CD4-positive, CD25-positive, alpha-beta regulatory T cell (primary cell): ENCODE measurements around the gene WNT7A. TPM values are rescaled to one million over a fixed set of nuclear protein-coding genes. Genes with fewer than 3 reads are reported as not detected.

Experiments used
- ATAC-seq, 2 donors: fragments of 150-1000 bp; cut with Tn5 transposase; one replicate each; pipeline ENCODE4 v1.10.0; 2021; ENCODE audit warnings: low read depth in 2 of 2, moderate number of reproducible peaks in 2 of 2, moderate library complexity in 1 of 2
- DNase-seq, 3 donors: peaks; one replicate each; pipeline versions ENCODE4 v3.0.0 to v3.0.0-alpha.2; 2012 to 2022; ENCODE audit warnings: mixed read lengths in 1 of 3
- H3K27ac ChIP-seq: one replicate; pipeline ENCODE4 v1.7.0; 2013; ENCODE audit warnings: mild to moderate bottlenecking, low read length; ENCODE audit not compliant: insufficient read depth, poor library complexity, severe bottlenecking
- H3K27me3 ChIP-seq: one replicate; pipeline ENCODE4 v1.7.0; 2013; ENCODE audit warnings: low read length; ENCODE audit not compliant: control insufficient read depth, insufficient read depth
- H3K36me3 ChIP-seq: one replicate; pipeline ENCODE4 v1.7.0; 2013; ENCODE audit warnings: mild to moderate bottlenecking, low read length, moderate library complexity; ENCODE audit not compliant: control insufficient read depth, insufficient read depth
- H3K4me1 ChIP-seq: 2 replicates; pipeline ENCODE4 v1.7.0; 2013; ENCODE audit warnings: mild to moderate bottlenecking, low read length; ENCODE audit not compliant: insufficient read depth, control insufficient read depth, poor library complexity, severe bottlenecking
- H3K4me3 ChIP-seq: one replicate; pipeline ENCODE4 v1.7.0; 2013; ENCODE audit warnings: low read depth, mild to moderate bottlenecking, low read length, moderate library complexity
- H3K9me3 ChIP-seq, 2 experiments: 1 replicate in 1 of 2; 2 replicates in 1 of 2; pipeline ENCODE4 v1.7.0; 2013; ENCODE audit warnings: low read length in 2 of 2, mild to moderate bottlenecking in 1 of 2, moderate library complexity in 1 of 2; ENCODE audit not compliant: control insufficient read depth in 2 of 2
- H3K27ac Mint-ChIP-seq, 3 donors: one replicate each; pipeline ENCODE4 v1.8.0; 2020 to 2022; ENCODE audit warnings: mild to moderate bottlenecking in 3 of 3, mixed read lengths in 3 of 3, moderate library complexity in 2 of 3
- H3K27me3 Mint-ChIP-seq: one replicate; pipeline ENCODE4 v1.8.0; 2022; ENCODE audit warnings: mild to moderate bottlenecking, mixed read lengths
- H3K36me3 Mint-ChIP-seq: one replicate; pipeline ENCODE4 v1.8.0; 2020; ENCODE audit warnings: mixed read lengths
- H3K4me1 Mint-ChIP-seq, 4 donors: one replicate each; pipeline ENCODE4 v1.8.0; 2020 to 2022; ENCODE audit warnings: mixed read lengths in 4 of 4, mild to moderate bottlenecking in 1 of 4
- H3K4me3 Mint-ChIP-seq, 4 donors: one replicate each; pipeline ENCODE4 v1.8.0; 2020 to 2022; ENCODE audit warnings: mild to moderate bottlenecking in 4 of 4, mixed read lengths in 4 of 4, moderate library complexity in 3 of 4
- H3K9me3 Mint-ChIP-seq, 7 donors: one replicate each; pipeline ENCODE4 v1.8.0; 2020 to 2022; ENCODE audit warnings: mixed read lengths in 7 of 7, mild to moderate bottlenecking in 3 of 7, moderate library complexity in 2 of 7
- polyA plus RNA-seq, 4 donors: library from polyadenylated mRNA; unstranded; fragments of 300-500 nt; fragmentation: Illumina TruSeq; gene quantifications; one replicate each; pipeline ENCODE4 v1.2.3, GENCODE V29; 2021
- total RNA-seq: library from RNA; stranded (reverse); gene quantifications from one replicate; pipeline ENCODE4 v1.2.3, GENCODE V29; 2022

WNT7A gene
- total and polyA plus RNA-seq, 5 donors from 2014 or later, result 0.34 to 2.5 (median 1.1) TPM; not detected in 1

DNA sequence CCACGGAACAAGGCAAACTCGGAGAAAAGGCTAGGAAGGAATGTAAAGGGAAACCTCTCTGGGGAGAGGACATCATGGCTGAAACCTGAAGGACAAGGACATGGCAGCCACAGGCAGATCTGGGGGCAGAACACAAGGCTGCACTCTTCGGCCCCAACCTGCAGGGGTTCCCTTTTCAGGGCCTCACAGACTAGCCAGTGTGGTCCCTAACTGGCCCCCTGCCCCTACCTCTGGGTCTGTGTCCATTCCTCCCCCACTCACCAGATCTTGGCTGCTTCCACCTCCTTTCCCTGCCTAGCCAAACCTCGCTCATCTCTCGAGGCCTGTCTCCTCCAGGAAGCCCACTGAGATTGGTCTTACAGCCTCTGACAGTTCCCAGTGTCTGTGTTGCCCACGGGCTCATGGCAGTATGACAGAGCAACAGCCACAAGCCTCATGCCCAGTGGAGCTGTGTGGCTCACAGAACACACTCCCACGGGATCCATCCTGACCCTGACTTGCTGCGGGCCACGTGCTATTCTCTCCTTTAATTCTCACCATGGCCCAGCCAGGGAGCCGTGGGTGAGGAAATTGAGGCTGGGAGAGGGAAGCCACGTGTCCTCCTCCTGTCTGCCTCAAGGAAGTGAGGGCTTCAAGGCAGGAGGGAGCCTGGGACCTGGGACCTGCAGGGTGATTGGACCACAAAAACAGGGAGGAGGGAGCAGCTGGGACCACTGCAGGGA, 26.5 kb downstream of the WNT7A start:
- no peaks in the 10 kb centered on the region for H3K36me3 ChIP-seq
- no peaks in the 10 kb centered on the region for H3K9me3 ChIP-seq
- no peaks in the 10 kb centered on the region for H3K4me1 ChIP-seq
- Mint-ChIP-seq H3K27me3 (no peaks in the 10 kb centered on the region), H3K27ac (no peak overlapping the region), H3K36me3 (no peaks in the 10 kb centered on the region), H3K9me3 (no peaks in the 10 kb centered on the region), H3K4me3 (no peak overlapping the region), H3K4me1 (peaks cover 0 to 7% (median under 1%) of the 10 kb centered on the region in 4 donors)
- DNase-seq, result no peak
- H3K27me3 ChIP-seq, result no peaks in the 10 kb centered on the region
- no peak for ATAC-seq
- no peak overlapping the region for H3K27ac ChIP-seq
- H3K4me3 ChIP-seq, result no peak overlapping the region

DNA sequence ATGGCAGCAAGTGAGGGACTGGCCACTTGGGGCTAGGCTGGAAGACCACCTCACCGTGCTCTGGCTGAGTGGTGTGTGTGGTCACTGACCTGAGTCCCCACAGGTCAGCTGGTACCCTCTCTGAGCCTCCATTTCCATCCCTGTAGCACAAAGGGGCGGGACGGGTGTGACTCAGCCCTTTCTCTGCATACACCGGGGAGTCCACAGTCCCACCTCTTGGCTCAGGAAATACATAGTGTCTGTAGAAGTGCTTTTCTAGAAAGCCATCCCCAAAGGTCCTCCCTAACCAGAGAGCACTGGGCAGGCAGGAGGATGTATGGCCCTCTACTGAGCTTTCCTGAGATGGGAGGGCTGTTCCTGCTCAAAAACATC, 27.2 kb downstream of the WNT7A start:
- peak overlapping the region in 1 of 3 donors; percentile 43 for H3K27ac Mint-ChIP-seq
- no peaks in the 10 kb centered on the region for H3K4me1 ChIP-seq
- H3K27me3 Mint-ChIP-seq, result no peaks in the 10 kb centered on the region
- no peaks in the 10 kb centered on the region for H3K36me3 ChIP-seq
- peaks cover 0 to 7% (median under 1%) of the 10 kb centered on the region in 4 donors for H3K4me1 Mint-ChIP-seq
- H3K4me3 ChIP-seq, result no peak overlapping the region
- H3K4me3 Mint-ChIP-seq, result no peak overlapping the region
- H3K36me3 Mint-ChIP-seq, result no peaks in the 10 kb centered on the region
- no peak for ATAC-seq
- H3K9me3 Mint-ChIP-seq, result no peaks in the 10 kb centered on the region
- no peak overlapping the region for H3K27ac ChIP-seq
- H3K9me3 ChIP-seq, result no peaks in the 10 kb centered on the region
- H3K27me3 ChIP-seq, result no peaks in the 10 kb centered on the region
- DNase-seq, result no peak

DNA sequence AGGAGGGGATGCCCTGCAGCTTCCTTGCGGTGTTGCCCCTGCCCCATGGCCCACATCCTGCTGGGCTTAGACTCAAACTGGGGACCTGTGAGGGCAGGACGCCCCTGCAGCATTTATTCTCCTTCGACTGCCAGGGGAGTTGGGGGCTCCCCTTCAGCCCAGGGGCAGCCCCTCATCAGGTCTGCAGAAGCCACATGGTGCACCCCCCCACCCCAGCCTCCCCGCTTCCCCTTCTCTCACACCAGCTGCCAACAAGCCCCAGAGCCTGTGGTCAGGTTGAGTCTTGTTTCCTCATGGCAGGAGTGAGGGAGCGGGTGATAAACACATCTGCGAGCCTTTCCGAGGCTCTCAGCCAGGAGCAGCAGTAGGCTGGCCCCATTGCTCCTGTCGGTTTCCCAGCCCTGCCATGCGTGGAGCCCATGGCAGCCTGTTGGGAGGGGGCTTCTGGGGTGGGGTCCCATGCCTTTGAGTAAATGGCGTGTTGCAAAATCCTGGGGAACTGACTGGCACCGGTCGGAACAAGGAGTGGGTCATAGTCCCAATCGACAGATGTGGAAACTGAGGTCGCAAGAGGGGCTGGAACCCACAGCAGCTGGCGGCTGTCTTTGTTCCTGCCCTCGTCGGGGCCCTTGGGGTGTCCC, 27.8 kb downstream of the WNT7A start:
- DNase-seq (no peak), ATAC-seq (no peak)
- H3K4me1 Mint-ChIP-seq, result peaks cover 0 to 7% (median under 1%) of the 10 kb centered on the region in 4 donors
- H3K4me3 ChIP-seq, result no peak overlapping the region
- H3K36me3 ChIP-seq, result no peaks in the 10 kb centered on the region
- no peaks in the 10 kb centered on the region for H3K9me3 Mint-ChIP-seq
- H3K27ac ChIP-seq, result no peak overlapping the region
- no peaks in the 10 kb centered on the region for H3K4me1 ChIP-seq
- no peaks in the 10 kb centered on the region for H3K27me3 ChIP-seq
- H3K9me3 ChIP-seq, result no peaks in the 10 kb centered on the region
- H3K4me3 Mint-ChIP-seq, result no peak overlapping the region
- no peaks in the 10 kb centered on the region for H3K36me3 Mint-ChIP-seq
- peak overlapping the region in 1 of 3 donors; percentile 43 for H3K27ac Mint-ChIP-seq
- H3K27me3 Mint-ChIP-seq, result no peaks in the 10 kb centered on the region

DNA sequence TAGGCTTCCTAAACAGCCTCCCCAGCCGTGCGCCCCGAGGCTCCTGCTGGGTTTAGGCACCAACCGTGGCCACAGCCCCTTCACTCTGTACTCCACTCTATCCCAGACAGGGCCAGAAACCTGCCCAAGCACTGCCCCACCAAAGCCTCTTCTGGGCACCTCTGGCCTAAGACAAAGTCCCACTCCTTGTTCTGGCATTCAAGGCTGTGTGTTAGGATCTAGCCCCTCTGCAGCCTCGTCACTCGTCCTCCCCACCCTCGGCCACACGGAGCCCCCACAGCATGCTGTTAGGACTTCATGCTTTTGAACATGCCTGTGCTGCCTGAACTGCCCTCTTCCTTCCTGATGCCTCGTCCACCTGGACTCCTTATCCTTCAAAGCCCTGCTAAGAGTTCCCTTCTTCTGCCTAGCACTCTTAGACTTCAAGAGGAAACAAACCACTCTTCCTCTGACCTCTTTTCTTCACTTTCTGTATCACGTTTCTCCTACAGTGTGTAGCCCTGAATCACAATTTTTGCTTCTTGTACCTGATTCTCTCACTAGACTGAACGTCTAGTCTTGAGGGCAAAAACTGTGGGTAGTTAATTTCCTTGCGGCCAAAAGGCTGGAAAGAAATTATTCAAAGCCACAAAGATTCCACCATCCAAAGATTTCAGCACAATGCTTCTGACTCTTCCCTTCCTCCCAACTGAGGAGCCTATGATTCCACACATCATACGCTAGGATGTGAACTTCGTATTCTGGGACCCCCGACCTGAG, 28.6 kb downstream of the WNT7A start:
- Histone ChIP-seq H3K27ac (no peak overlapping the region), H3K4me1 (no peaks in the 10 kb centered on the region), H3K36me3 (no peaks in the 10 kb centered on the region), H3K27me3 (no peaks in the 10 kb centered on the region), H3K9me3 (no peaks in the 10 kb centered on the region), H3K4me3 (no peak overlapping the region)
- Mint-ChIP-seq H3K36me3 (no peaks in the 10 kb centered on the region), H3K4me1 (peaks cover 0 to 5% (median under 1%) of the 10 kb centered on the region in 4 donors), H3K27me3 (no peaks in the 10 kb centered on the region), H3K9me3 (no peaks in the 10 kb centered on the region), H3K4me3 (no peak overlapping the region), H3K27ac (peak overlapping the region in 1 of 3 donors; percentile 52)
- no peak for ATAC-seq
- DNase-seq, result no peak

DNA sequence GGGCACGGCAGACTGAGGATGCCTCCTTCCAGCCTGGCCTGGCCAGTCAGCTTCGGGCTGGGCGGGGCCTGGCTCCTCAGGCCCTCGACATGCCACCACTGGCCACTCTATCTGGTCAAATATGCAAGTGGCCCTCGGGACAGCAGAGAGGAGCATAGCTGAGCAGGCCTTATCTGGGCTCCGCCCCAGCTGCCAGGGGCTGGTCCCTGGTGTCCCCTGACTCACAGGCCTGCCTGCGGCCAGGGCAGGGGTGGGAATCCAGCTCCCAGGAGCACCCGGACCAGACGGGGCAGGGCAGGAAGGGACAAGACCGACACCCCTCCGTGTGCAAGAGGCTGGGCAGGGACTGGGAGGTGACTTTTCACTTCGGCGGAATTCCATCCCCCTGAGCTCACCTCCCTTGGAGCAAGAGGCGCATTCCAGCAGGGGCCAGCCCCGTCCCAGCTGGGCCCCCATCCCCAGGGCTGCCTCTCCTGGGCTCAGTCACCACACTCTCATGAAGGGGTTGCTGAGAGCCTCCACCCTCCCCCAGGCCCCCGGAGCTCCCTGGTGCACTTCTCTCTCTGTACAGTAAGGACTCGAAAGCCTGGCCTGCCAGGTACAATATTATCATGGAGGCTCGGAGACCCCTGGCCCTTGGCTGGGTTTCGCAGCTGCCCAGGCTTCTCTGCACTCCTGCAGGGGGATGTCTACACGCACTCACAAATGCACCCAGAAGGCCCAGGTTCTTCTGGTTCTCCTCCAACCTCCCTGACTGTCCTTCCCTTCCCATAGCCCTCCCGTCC, 29.5 kb downstream of the WNT7A start:
- Mint-ChIP-seq H3K4me3 (no peak overlapping the region), H3K36me3 (no peaks in the 10 kb centered on the region), H3K27ac (no peak overlapping the region), H3K4me1 (peaks cover 0 to 5% (median under 1%) of the 10 kb centered on the region in 4 donors), H3K27me3 (no peaks in the 10 kb centered on the region), H3K9me3 (no peaks in the 10 kb centered on the region)
- H3K27me3 ChIP-seq, result no peaks in the 10 kb centered on the region
- no peaks in the 10 kb centered on the region for H3K4me1 ChIP-seq
- no peak for ATAC-seq
- H3K4me3 ChIP-seq, result no peak overlapping the region
- H3K36me3 ChIP-seq, result no peaks in the 10 kb centered on the region
- no peak for DNase-seq
- H3K27ac ChIP-seq, result no peak overlapping the region
- H3K9me3 ChIP-seq, result no peaks in the 10 kb centered on the region

DNA sequence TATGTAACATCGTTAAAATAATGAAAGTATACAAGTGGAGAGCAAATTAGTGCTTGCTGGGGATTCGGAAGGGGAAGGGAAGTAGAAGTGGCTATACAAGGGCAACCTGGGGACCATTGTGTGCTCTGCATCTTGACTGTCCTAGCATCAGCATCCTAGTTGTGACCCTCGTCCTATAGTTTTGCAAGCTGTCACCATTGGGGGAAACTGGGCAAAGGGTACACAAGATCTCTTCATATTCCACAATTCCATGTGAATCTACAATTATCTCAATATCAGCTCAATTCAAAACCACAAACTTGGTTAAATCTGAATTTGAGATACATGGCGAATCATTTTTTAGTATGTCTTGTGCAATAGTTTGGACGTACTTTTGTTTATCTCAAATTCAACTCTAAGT, 30.9 kb downstream of the WNT7A start:
- H3K9me3 ChIP-seq, result no peaks in the 10 kb centered on the region
- H3K27ac Mint-ChIP-seq, result no peak overlapping the region
- H3K4me1 ChIP-seq, result no peaks in the 10 kb centered on the region
- H3K27me3 ChIP-seq, result no peaks in the 10 kb centered on the region
- H3K36me3 ChIP-seq, result no peaks in the 10 kb centered on the region
- peaks cover 0 to 5% (median under 1%) of the 10 kb centered on the region in 4 donors for H3K4me1 Mint-ChIP-seq
- H3K9me3 Mint-ChIP-seq, result no peaks in the 10 kb centered on the region
- no peak for DNase-seq
- no peak overlapping the region for H3K4me3 ChIP-seq
- ATAC-seq, result no peak
- H3K4me3 Mint-ChIP-seq, result no peak overlapping the region
- H3K27ac ChIP-seq, result no peak overlapping the region
- H3K36me3 Mint-ChIP-seq, result no peaks in the 10 kb centered on the region
- no peaks in the 10 kb centered on the region for H3K27me3 Mint-ChIP-seq

DNA sequence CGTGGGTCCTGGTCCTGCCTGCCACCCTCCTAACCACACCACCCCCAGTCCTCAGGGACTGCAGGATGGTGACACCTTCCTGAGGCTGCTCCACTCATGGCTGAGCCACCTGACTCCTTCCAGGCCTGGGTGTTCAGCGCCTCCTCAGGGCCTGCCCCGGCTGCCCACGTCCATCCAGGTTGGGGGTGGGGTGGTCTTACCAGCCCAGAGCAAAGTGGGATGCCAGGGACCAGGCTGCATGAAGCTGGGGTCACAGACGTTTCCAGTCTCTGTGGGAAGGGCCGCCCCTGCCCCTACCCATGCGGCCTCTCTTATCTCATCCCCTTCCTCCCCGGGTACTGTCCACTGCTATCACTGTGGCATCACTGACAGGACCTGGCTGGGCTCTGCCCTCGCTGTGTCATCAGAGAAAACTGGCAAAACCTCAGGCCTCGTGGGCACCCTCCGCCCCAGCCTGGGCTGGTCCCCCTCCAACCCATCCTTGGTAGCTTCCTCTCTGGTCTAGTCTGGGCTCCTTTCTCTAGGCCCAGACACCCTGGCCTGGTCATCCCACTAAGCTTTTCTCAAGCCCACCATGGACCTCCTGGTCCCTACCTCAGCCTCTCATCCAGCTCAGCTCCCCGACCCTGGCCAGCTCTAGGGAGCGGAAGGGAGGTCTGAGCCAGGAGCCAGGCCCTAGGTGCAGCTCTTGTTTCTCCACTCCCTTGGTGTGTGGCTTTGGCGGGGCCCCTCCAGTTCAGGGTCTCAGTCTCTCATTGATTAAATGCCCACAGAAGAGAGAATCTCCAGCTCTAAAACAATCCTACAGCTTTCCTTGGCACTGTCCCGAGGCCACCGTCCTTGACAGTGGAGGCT, 32.9 kb downstream of the WNT7A start:
- no peaks in the 10 kb centered on the region for H3K36me3 ChIP-seq
- DNase-seq, result no peak
- no peak for ATAC-seq
- H3K27ac Mint-ChIP-seq, result no peak overlapping the region
- H3K4me1 ChIP-seq, result no peaks in the 10 kb centered on the region
- H3K27ac ChIP-seq, result no peak overlapping the region
- no peaks in the 10 kb centered on the region for H3K27me3 ChIP-seq
- no peaks in the 10 kb centered on the region for H3K9me3 Mint-ChIP-seq
- no peak overlapping the region for H3K4me3 ChIP-seq
- no peak overlapping the region for H3K4me3 Mint-ChIP-seq
- no peaks in the 10 kb centered on the region for H3K36me3 Mint-ChIP-seq
- H3K27me3 Mint-ChIP-seq, result no peaks in the 10 kb centered on the region
- H3K4me1 Mint-ChIP-seq, result peaks cover 0 to 2% (median 0%) of the 10 kb centered on the region in 4 donors
- no peaks in the 10 kb centered on the region for H3K9me3 ChIP-seq
